Body of pancreas (tissue), 4 donors: ENCODE results near the gene PCGF1. TPM values are rescaled to one million over a fixed set of nuclear protein-coding genes. Genes with fewer than 3 reads are reported as not detected.
"Not testable (repeated sequence)": the region's sequence is repeated elsewhere in the genome, so short reads cannot be mapped to it uniquely, and the experiment has no call there.

Experiments used
- ATAC-seq: fragments of 150-250 bp; one replicate; pipeline ENCODE4 v1.9.1; 2016
- DNase-seq, 4 donors: peaks; one replicate each; pipeline ENCODE4 v3.0.0-alpha.2; 2019
- H3K27ac ChIP-seq, 4 donors: fragments of 200-600 bp; sonication (generic); 1 replicate in 3 of 4; 2 replicates in 1 of 4; pipeline versions ENCODE4 v1.5.1 to v1.6.1; 2016 to 2019; ENCODE audit warnings: mild to moderate bottlenecking in 1 of 4, mixed read lengths in 1 of 4, moderate library complexity in 1 of 4
- H3K27me3 ChIP-seq, 2 donors: fragments of 200-600 bp; sonication (generic); one replicate each; pipeline ENCODE4 v1.6.0; 2016; ENCODE audit warnings: mild to moderate bottlenecking in 1 of 2
- H3K36me3 ChIP-seq, 2 donors: fragments of 200-600 bp; sonication (generic); replicated peaks in 1 of 2; 2 replicates each; pipeline ENCODE4 v1.5.1; 2016; ENCODE audit warnings: low read depth in 2 of 2; ENCODE audit not compliant: insufficient read depth in 1 of 2
- H3K4me1 ChIP-seq: fragments of 200-600 bp; sonication (generic); one replicate; pipeline ENCODE4 v1.6.0; 2016
- H3K4me3 ChIP-seq, 2 donors: fragments of 200-600 bp; sonication (generic); 1 replicate in 1 of 2; 2 replicates in 1 of 2; pipeline ENCODE4 v1.5.1; 2016 to 2019
- H3K9me3 ChIP-seq, 3 donors: fragments of 200-600 bp; sonication (generic); 1 replicate in 2 of 3; 2 replicates in 1 of 3; pipeline ENCODE4 v1.5.1; 2016
- POLR2A ChIP-seq, 3 donors: fragments of 450-650 bp; IDR thresholded peaks; one replicate each; pipeline ENCODE4 v1.6.1; 2016; ENCODE audit warnings: antibody characterized with exemption in 3 of 3, mild to moderate bottlenecking in 2 of 3
- WGBS, 2 donors: methylation state at CpG; one replicate each; pipeline ENCODE4 v1.1.5; 2017; 5-methylcytosine and 5-hydroxymethylcytosine counted together
- intact Hi-C: fragments of 100-400 bp; cut with DNase I; formaldehyde crosslinking; loops from one replicate; pipeline ENCODE4 v1.15.1; 2023
- total RNA-seq, 2 donors: library from RNA; depleted of rRNA; stranded (reverse); fragments of >200 nt; gene quantifications; one replicate each; pipeline ENCODE4 v1.1.0, GENCODE V29; 2016
- TF ChIP-seq, protein P1 (sequence below), 7 experiments: fragments of 450-650 bp in 4 of 7; fragments of 200-600 bp in 3 of 7; sonication (generic) in 3 of 7; IDR thresholded peaks; one replicate each; pipeline ENCODE4 v1.5.1; 2016 to 2019; ENCODE audit warnings: antibody characterized with exemption in 7 of 7

Gene PCGF1
- total RNA-seq, 2 donors from 2014 or later, result 16.5 to 22.3 TPM

DNA sequence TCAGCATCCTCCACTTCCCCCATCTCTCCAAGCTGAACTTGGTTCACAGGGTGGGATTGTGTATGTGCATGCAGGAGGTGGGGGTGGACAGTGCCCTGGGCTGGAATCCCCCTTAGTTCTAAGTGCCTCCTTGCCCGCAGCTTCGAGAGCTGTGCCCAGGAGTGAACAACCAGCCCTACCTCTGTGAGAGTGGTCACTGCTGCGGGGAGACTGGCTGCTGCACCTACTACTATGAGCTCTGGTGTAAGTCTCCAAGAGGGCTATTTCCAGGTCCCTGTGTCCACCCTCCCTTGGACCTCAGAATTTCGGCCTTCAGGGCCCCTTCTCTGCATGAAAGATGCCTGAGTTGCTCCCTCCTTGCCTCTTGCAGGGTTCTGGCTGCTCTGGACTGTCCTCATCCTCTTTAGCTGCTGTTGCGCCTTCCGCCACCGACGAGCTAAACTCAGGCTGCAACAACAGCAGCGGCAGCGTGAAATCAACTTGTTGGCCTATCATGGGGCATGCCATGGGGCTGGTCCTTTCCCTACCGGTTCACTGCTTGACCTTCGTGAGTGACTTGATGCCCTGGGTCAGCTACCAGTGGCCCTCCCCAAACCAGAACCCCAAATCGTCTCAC is 47.9 kb downstream of the PCGF1 start:
- H3K9me3 ChIP-seq, H3K36me3 ChIP-seq, DNase-seq, intact Hi-C loops, ATAC-seq, H3K27ac ChIP-seq, H3K4me3 ChIP-seq, H3K27me3 ChIP-seq: not testable (repeated sequence)
- TF ChIP-seq POLR2A (IDR thresholded peaks at IDR 0.05), result peak in 2 of 3 donors; percentile 11 to 22
- WGBS, 2 donors, result 65 to 70% methylated on average over 12 of the region's 13 CpGs
- H3K4me1 ChIP-seq, result peaks cover 54% of the 10 kb centered on the region

DNA sequence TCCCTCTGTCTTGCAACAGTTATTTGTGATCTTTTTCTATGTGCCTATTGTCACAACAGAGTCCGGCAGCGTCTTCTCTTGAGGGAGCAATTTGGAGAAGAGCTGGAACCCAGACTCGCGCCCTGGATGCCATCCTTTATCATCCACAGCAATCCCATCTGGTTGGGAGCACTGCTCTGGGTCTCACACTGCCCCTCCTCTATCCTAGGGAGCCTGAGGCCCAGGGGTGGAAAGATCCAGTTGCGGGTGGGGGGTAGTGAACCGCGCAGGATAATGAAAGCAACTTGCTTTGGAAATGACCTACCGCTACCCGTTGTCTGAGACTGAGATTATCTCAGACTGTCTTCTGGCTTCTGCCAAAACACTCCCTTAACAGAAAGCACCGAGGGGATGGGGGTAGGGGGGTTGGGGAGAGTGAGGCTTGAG is 48.5 kb downstream of the PCGF1 start:
- intact Hi-C loops, result no loop called here
- ATAC-seq, result no peak

GRCh38 chr2:74458132-74458937 is 49.2 kb downstream of the PCGF1 start, which contains the start of gene WBP1:
TSS of gene WBP1 (plus strand) at chr2:74458438. CDS start at chr2:74458603, 165 bp downstream.
- DNase-seq (peak; percentile 100), ATAC-seq (peak; percentile 93)
- Histone ChIP-seq H3K27ac (peak within 1 kb of the TSS; percentile 95 to 98 (median 96)), H3K36me3 (no peaks in the 10 kb centered on the region), H3K4me3 (peak within 1 kb of the TSS; percentile 49 to 63), H3K4me1 (peaks cover 49% of the 10 kb centered on the region), H3K9me3 (no peaks in the 10 kb centered on the region), H3K27me3 (no peaks in the 10 kb centered on the region)
- intact Hi-C loops, result no loop called here
- WGBS, 2 donors, result 0% methylated on average over 7 to 38 of the region's 38 CpGs
- TF ChIP-seq, protein P1, sequence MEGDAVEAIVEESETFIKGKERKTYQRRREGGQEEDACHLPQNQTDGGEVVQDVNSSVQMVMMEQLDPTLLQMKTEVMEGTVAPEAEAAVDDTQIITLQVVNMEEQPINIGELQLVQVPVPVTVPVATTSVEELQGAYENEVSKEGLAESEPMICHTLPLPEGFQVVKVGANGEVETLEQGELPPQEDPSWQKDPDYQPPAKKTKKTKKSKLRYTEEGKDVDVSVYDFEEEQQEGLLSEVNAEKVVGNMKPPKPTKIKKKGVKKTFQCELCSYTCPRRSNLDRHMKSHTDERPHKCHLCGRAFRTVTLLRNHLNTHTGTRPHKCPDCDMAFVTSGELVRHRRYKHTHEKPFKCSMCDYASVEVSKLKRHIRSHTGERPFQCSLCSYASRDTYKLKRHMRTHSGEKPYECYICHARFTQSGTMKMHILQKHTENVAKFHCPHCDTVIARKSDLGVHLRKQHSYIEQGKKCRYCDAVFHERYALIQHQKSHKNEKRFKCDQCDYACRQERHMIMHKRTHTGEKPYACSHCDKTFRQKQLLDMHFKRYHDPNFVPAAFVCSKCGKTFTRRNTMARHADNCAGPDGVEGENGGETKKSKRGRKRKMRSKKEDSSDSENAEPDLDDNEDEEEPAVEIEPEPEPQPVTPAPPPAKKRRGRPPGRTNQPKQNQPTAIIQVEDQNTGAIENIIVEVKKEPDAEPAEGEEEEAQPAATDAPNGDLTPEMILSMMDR (IDR thresholded peaks at IDR 0.05), result peak in 1 of 7 experiments; percentile 14
- peak; percentile 75 to 89 (median 81) for TF ChIP-seq POLR2A (IDR thresholded peaks at IDR 0.05)

More for the DNA sequence above, 48.5 kb downstream of the PCGF1 start:
- no peaks in the 10 kb centered on the region for H3K36me3 ChIP-seq
- H3K27me3 ChIP-seq, result no peaks in the 10 kb centered on the region
- H3K9me3 ChIP-seq, result no peaks in the 10 kb centered on the region
- H3K27ac ChIP-seq, result peak overlapping the region in 3 of 4 donors; percentile 60 to 96 (median 76)
- WGBS, 2 donors, result 1 to 2% methylated on average over 9 to 10 of the region's 10 CpGs
- no peak for DNase-seq
- peak overlapping the region; percentile 49 to 63 for H3K4me3 ChIP-seq
- H3K4me1 ChIP-seq, result peaks cover 53% of the 10 kb centered on the region
- no peak for TF ChIP-seq POLR2A (IDR thresholded peaks at IDR 0.05)
- TF ChIP-seq, protein P1 (IDR thresholded peaks at IDR 0.05), result no peak

GRCh38 chr2:74457549-74458131 is 49.9 kb downstream of the PCGF1 start:
- Histone ChIP-seq H3K27ac (peak overlapping the region; percentile 95 to 98 (median 96)), H3K4me3 (peak overlapping the region; percentile 17 to 39), H3K27me3 (no peaks in the 10 kb centered on the region), H3K9me3 (no peaks in the 10 kb centered on the region), H3K4me1 (peaks cover 44% of the 10 kb centered on the region), H3K36me3 (no peaks in the 10 kb centered on the region)
- intact Hi-C loops, result no loop called here
- 0% methylated on average over 22 to 34 of the region's 46 CpGs for WGBS, 2 donors
- TF ChIP-seq POLR2A (IDR thresholded peaks at IDR 0.05), result peak in 2 of 3 donors; percentile 91 to 94
- TF ChIP-seq, protein P1 (IDR thresholded peaks at IDR 0.05), result no peak
- ATAC-seq (peak; percentile 18), DNase-seq (peak; percentile 66 to 74 (median 71))

DNA sequence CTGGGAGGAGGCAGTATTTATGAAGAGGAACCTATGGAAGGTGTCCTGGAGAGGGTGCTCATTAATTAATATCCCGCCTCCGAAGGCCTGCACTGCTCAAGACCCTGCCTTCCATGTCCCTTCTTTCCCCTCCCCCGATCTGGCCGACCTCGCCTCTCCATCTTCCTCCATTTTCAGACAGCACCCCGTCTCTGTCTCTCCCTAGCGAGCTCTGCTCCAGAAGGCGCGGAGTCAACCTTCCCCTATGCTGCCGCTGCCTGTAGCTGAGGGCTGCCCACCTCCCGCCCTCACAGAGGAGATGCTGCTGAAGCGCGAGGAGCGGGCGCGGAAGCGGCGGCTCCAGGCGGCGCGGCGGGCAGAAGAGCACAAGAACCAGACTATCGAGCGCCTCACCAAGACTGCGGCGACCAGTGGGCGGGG is 50.4 kb downstream of the PCGF1 start:
- Histone ChIP-seq H3K27me3 (no peaks in the 10 kb centered on the region), H3K36me3 (no peaks in the 10 kb centered on the region), H3K27ac (peak overlapping the region; percentile 95 to 98 (median 96)), H3K4me1 (peaks cover 44% of the 10 kb centered on the region), H3K4me3 (peak overlapping the region; percentile 17 to 39), H3K9me3 (no peaks in the 10 kb centered on the region)
- TF ChIP-seq, protein P1 (IDR thresholded peaks at IDR 0.05), result no peak
- TF ChIP-seq POLR2A (IDR thresholded peaks at IDR 0.05), result no peak
- no peak for ATAC-seq
- DNase-seq, result no peak
- WGBS, 2 donors, result 0 to 4% methylated on average over 10 to 19 of the region's 27 CpGs
- intact Hi-C loops, result no loop called here
